MG63 (cell line): ENCODE measurements around the gene PABPN1. TPM values are rescaled to one million over a fixed set of nuclear protein-coding genes. Genes with fewer than 3 reads are reported as not detected.
"Not testable (repeated sequence)": the region's sequence is repeated elsewhere in the genome, so short reads cannot be mapped to it uniquely, and the experiment has no call there.

ENCODE experiments used
- DNase-seq: peaks from one replicate; pipeline ENCODE4 v3.0.0-alpha.2; 2020
- H3K27me3 ChIP-seq: fragments of 250-450 bp; sonication (Bioruptor Pico); 2 replicates; pipeline ENCODE4 v1.5.1; 2020; ENCODE audit warnings: mild to moderate bottlenecking, moderate library complexity
- H3K36me3 ChIP-seq: fragments of 250-450 bp; sonication (Bioruptor Pico); 2 replicates; pipeline ENCODE4 v1.5.1; 2020; ENCODE audit warnings: mild to moderate bottlenecking, moderate library complexity
- H3K4me3 ChIP-seq: fragments of 250-450 bp; sonication (Bioruptor Pico); 2 replicates; pipeline ENCODE4 v1.5.1; 2020; ENCODE audit warnings: mild to moderate bottlenecking, moderate library complexity
- H3K9me3 ChIP-seq: fragments of 250-450 bp; sonication (Bioruptor Pico); 2 replicates; pipeline ENCODE4 v1.5.1; 2020; ENCODE audit warnings: mild to moderate bottlenecking, moderate library complexity
- total RNA-seq: library from RNA; depleted of rRNA; stranded (reverse); fragments of >200 nt; shearing (Covaris generic); gene quantifications from 2 replicates; pipeline ENCODE4 v1.2.3, GENCODE V29; 2014; ENCODE audit warnings: low replicate concordance

The PABPN1 gene
- total RNA-seq, 1 experiment from 2014 or later = 89.9 TPM

- peaks cover 33% of the 10 kb centered on the region for H3K36me3 ChIP-seq
- no peaks in the 10 kb centered on the region for H3K27me3 ChIP-seq
- peak; percentile 34 for DNase-seq
- peak overlapping the region; percentile 88 for H3K4me3 ChIP-seq
- H3K9me3 ChIP-seq = no peaks in the 10 kb centered on the region
Observed at GRCh38 chr14:23321572-23322547, 603 bp downstream of the PABPN1 start.

GRCh38 chr14:23322568-23323517 is 1.6 kb downstream of the PABPN1 start:
- H3K36me3 ChIP-seq = peaks cover 33% of the 10 kb centered on the region
- H3K9me3 ChIP-seq = no peaks in the 10 kb centered on the region
- no peak for DNase-seq
- no peaks in the 10 kb centered on the region for H3K27me3 ChIP-seq
- H3K4me3 ChIP-seq = peak overlapping the region; percentile 88

DNA sequence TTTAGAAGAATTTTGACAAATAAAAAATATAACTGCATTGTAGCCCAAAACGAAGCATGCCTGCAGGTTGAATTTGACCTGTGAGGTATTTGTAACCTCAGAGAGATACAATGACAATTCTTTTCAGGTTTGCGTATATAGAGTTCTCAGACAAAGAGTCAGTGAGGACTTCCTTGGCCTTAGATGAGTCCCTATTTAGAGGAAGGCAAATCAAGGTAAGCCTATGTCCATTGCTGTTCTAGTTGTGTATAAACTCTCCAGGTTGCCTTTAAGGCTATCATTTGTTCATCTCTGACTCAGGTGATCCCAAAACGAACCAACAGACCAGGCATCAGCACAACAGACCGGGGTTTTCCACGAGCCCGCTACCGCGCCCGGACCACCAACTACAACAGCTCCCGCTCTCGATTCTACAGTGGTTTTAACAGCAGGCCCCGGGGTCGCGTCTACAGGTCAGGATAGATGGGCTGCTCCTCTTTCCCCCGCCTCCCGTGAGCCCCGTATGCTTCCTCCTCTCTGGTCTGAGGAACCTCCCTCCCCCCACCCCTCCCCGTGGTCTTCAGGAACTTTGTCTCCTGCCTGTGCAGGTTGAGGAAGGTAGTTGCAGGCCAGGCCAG is 2.7 kb downstream of the PABPN1 start:
- Histone ChIP-seq H3K9me3 (no peaks in the 10 kb centered on the region), H3K27me3 (no peaks in the 10 kb centered on the region), H3K36me3 (peaks cover 33% of the 10 kb centered on the region), H3K4me3 (no peak overlapping the region)
- no peak for DNase-seq

- DNase-seq = no peak
- Histone ChIP-seq H3K9me3 (no peaks in the 10 kb centered on the region), H3K4me3 (no peak overlapping the region), H3K27me3 (no peaks in the 10 kb centered on the region), H3K36me3 (peaks cover 33% of the 10 kb centered on the region)
Observed at GRCh38 chr14:23324455-23324846, 3.2 kb downstream of the PABPN1 start.

GRCh38 chr14:23324993-23325392 is 3.7 kb downstream of the PABPN1 start:
- Histone ChIP-seq H3K27me3 (no peaks in the 10 kb centered on the region), H3K36me3 (peaks cover 31% of the 10 kb centered on the region), H3K4me3 (no peak overlapping the region), H3K9me3 (no peaks in the 10 kb centered on the region)
- DNase-seq = no peak

DNA sequence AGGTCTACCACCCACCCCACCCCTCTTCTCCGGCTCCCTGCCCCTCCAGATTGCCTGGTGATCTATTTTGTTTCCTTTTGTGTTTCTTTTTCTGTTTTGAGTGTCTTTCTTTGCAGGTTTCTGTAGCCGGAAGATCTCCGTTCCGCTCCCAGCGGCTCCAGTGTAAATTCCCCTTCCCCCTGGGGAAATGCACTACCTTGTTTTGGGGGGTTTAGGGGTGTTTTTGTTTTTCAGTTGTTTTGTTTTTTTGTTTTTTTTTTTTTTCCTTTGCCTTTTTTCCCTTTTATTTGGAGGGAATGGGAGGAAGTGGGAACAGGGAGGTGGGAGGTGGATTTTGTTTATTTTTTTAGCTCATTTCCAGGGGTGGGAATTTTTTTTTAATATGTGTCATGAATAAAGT is 4.5 kb downstream of the PABPN1 start:
- not testable (repeated sequence) for H3K4me3 ChIP-seq, H3K9me3 ChIP-seq

GRCh38 chr14:23326491-23327332 is 5.5 kb downstream of the PABPN1 start:
- no peak overlapping the region for H3K4me3 ChIP-seq
- no peaks in the 10 kb centered on the region for H3K27me3 ChIP-seq
- H3K36me3 ChIP-seq = peaks cover 29% of the 10 kb centered on the region
- H3K9me3 ChIP-seq = no peaks in the 10 kb centered on the region
- DNase-seq = no peak

More for the DNA sequence above, 4.5 kb downstream of the PABPN1 start:
- peaks cover 29% of the 10 kb centered on the region for H3K36me3 ChIP-seq
- H3K27me3 ChIP-seq, DNase-seq: not testable (repeated sequence)

- DNase-seq = peak; percentile 31
- no peak overlapping the region for H3K4me3 ChIP-seq
- H3K27me3 ChIP-seq = no peaks in the 10 kb centered on the region
- no peaks in the 10 kb centered on the region for H3K9me3 ChIP-seq
- peaks cover 16% of the 10 kb centered on the region for H3K36me3 ChIP-seq
Observed at GRCh38 chr14:23327947-23328744, 6.9 kb downstream of the PABPN1 start.

DNA sequence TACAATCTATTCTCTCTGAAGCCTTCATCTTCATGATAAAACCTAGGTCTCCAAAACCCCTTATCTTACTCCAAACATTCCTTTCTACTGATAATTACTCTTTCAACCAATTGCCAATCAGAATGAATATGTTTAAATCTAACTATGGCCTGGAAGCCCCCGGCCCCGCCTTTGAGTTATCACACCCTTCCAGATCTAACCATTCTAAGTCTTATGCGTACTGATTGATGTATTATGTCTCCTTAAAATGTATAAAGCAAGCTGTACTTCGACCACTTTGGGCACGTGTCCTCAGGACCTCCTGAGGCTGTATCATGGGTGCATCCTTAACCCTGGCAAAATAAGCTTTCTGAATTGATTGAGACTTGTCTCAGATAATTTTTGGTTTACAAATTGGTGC is 14.4 kb downstream of the PABPN1 start:
- H3K9me3 ChIP-seq = peaks cover 3% of the 10 kb centered on the region
- H3K36me3 ChIP-seq = no peaks in the 10 kb centered on the region
- H3K4me3 ChIP-seq = no peak overlapping the region
- no peaks in the 10 kb centered on the region for H3K27me3 ChIP-seq
- DNase-seq = no peak

DNA sequence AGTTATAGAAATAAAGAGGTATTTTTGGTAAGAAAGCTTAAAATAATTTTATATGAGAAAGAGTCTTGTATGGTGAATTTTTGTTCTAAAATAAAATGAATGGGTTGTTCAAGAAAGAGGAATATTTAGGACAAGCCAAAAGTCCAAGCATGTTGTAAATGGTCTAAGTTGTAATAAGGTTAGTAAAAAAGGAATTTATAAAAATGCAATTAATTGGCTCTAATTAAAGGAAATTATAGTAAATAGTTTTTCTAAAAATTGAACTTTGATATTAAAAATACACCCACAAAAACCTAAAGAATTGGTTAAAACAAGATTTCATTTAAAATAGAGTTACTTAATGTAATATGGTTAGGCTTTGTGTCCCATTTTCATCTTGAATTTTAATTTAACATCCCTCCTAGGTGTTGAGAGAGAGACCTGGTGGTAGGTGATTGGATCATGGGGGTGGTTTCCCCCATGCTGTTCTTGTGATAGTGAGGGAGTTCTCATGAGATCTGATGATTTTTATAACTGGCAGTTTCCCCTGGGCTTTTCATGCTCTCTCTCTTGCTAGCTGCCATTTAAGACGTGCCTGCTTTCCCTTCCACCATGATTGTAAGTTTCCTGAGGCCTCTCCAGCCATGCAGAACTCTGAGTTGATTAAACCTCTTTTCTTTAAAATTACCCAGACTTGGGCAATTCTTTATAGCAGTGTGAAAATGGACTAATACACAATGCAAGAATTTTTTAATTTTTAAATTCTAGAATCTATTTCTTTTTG is 18.4 kb downstream of the PABPN1 start:
- H3K4me3 ChIP-seq = no peak overlapping the region
- peaks cover 3% of the 10 kb centered on the region for H3K9me3 ChIP-seq
- H3K36me3 ChIP-seq = no peaks in the 10 kb centered on the region
- DNase-seq = no peak
- no peaks in the 10 kb centered on the region for H3K27me3 ChIP-seq

- no peaks in the 10 kb centered on the region for H3K27me3 ChIP-seq
- H3K36me3 ChIP-seq = no peaks in the 10 kb centered on the region
- no peak for DNase-seq
- H3K9me3 ChIP-seq = peaks cover under 1% of the 10 kb centered on the region; the same call in 1 of the 2 replicates
- H3K4me3 ChIP-seq = no peak overlapping the region
Observed at GRCh38 chr14:23344481-23344880, 23.2 kb downstream of the PABPN1 start.

DNA sequence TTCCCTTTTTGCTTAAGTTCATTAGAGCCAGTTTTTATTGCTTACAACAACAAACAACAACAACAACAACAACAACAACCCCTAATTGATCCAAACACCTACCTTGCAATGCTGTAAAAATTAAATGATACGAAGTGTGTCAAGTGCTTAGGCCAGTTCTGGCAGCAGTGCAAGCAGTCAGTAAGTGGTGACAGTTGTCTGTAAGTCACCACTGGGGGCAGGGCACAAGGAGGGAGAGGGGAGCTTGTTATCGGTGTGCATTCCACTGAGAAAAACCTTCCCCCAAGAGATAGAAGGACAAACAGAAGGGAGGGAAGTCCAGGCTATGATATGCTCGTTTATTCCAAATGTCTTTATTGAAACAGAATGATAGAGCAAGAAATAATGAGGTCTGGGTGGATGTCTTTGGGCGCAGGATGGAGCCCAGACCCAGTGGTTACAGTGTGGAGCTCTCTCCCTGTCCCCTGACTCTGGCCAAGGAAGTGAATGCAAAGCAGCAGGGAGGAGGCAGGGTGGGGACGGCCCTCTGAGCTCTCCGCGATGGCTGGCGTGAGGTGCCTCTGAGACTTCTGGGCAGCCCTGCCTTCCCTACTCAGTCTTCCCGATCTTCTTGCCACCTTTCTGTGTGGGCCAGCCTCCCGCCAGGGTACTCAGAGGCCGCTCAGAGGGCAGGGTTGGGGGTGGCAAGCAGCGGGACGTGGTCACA is 24.9 kb downstream of the PABPN1 start:
- no peak for DNase-seq
- no peak overlapping the region for H3K4me3 ChIP-seq
- H3K27me3 ChIP-seq = no peaks in the 10 kb centered on the region

GRCh38 chr14:23346693-23347405 is 25.6 kb downstream of the PABPN1 start:
- H3K27me3 ChIP-seq = no peaks in the 10 kb centered on the region
- DNase-seq = no peak
- no peaks in the 10 kb centered on the region for H3K9me3 ChIP-seq
- H3K4me3 ChIP-seq = no peak overlapping the region
- H3K36me3 ChIP-seq = no peaks in the 10 kb centered on the region

More for the DNA sequence above, 24.9 kb downstream of the PABPN1 start:
- H3K9me3 ChIP-seq = no peaks in the 10 kb centered on the region
- no peaks in the 10 kb centered on the region for H3K36me3 ChIP-seq
